Spleen (tissue), 11 donors: ENCODE data around the gene TARBP1. TPM values are rescaled to one million over a fixed set of nuclear protein-coding genes. Genes with fewer than 3 reads are reported as not detected.
A peak's percentile ranks its signal among the peaks of the same experiment; 100 is the strongest.

Experiments
- DNase-seq: peaks from one replicate; pipeline ENCODE4 v3.0.0-alpha.2; 2020
- H3K27ac ChIP-seq, 8 donors: fragments of 200-600 bp; sonication (generic) in 7 of 8; 1 replicate in 4 of 8; 2 replicates in 4 of 8; pipeline versions ENCODE4 v1.5.0 to v1.8.0; 2016 to 2021; ENCODE audit warnings: inconsistent platforms in 4 of 8, mild to moderate bottlenecking in 4 of 8, moderate library complexity in 1 of 8
- H3K27me3 ChIP-seq, 7 donors: fragments of 200-600 bp; sonication (generic) in 6 of 7; replicated peaks in 1 of 7; 1 replicate in 4 of 7; 2 replicates in 3 of 7; pipeline versions ENCODE4 v1.5.0 to v1.8.0; 2016 to 2021; ENCODE audit warnings: inconsistent platforms in 3 of 7, mild to moderate bottlenecking in 1 of 7
- H3K36me3 ChIP-seq, 6 donors: fragments of 200-600 bp; sonication (generic) in 5 of 6; 1 replicate in 4 of 6; 2 replicates in 2 of 6; pipeline versions ENCODE4 v1.5.0 to v1.8.0; 2016 to 2021; ENCODE audit warnings: inconsistent platforms in 2 of 6
- H3K4me1 ChIP-seq, 6 donors: fragments of 200-600 bp; sonication (generic) in 5 of 6; 1 replicate in 3 of 6; 2 replicates in 3 of 6; pipeline versions ENCODE4 v1.5.0 to v1.8.0; 2016 to 2021; ENCODE audit warnings: inconsistent platforms in 3 of 6
- H3K4me3 ChIP-seq, 8 donors: fragments of 200-600 bp; sonication (generic) in 7 of 8; 1 replicate in 4 of 8; 2 replicates in 4 of 8; pipeline versions ENCODE4 v1.5.0 to v1.8.0; 2016 to 2021; ENCODE audit warnings: inconsistent platforms in 4 of 8, mild to moderate bottlenecking in 4 of 8, moderate library complexity in 2 of 8
- H3K9me3 ChIP-seq, 8 donors: fragments of 200-600 bp; sonication (generic) in 7 of 8; 1 replicate in 4 of 8; 2 replicates in 4 of 8; pipeline versions ENCODE4 v1.5.0 to v1.8.0; 2016 to 2021; ENCODE audit warnings: inconsistent platforms in 4 of 8
- CTCF ChIP-seq, 11 experiments: fragments of 200-600 bp in 7 of 11; fragments of 450-650 bp in 4 of 11; sonication (generic) in 4 of 11; IDR thresholded peaks in 8 of 11; conservative IDR thresholded peaks in 3 of 11; 1 replicate in 7 of 11; 2 replicates in 4 of 11; pipeline versions ENCODE4 v1.4.0 to v1.8.0; 2016 to 2021; ENCODE audit warnings: antibody characterized with exemption in 11 of 11, inconsistent platforms in 4 of 11, mild to moderate bottlenecking in 1 of 11
- POLR2A ChIP-seq, 3 donors: fragments of 450-650 bp; IDR thresholded peaks; one replicate each; pipeline ENCODE4 v1.5.1; 2017; ENCODE audit warnings: antibody characterized with exemption in 3 of 3, mild to moderate bottlenecking in 1 of 3
- POLR2AphosphoS5 ChIP-seq, 3 donors: sonication (generic); formaldehyde crosslinking; IDR thresholded peaks; one replicate each; pipeline ENCODE4 v1.5.1; 2017; ENCODE audit warnings: antibody characterized with exemption in 3 of 3
- WGBS, 5 donors: extraction: QIAGEN DNeasy Blood & Tissue Kit in 3 of 5; methylation state at CpG; one replicate each; pipeline versions ENCODE4 v1.1.5 to v1.1.7; 2013 to 2018; 5-methylcytosine and 5-hydroxymethylcytosine counted together
- intact Hi-C: fragments of 100-400 bp; cut with DNase I; formaldehyde crosslinking; loops from one replicate; pipeline ENCODE4 v1.15.0; 2023; ENCODE audit warnings: low total_unique reads
- polyA plus RNA-seq, 3 donors: library from polyadenylated mRNA; stranded (reverse); fragments of 200-250 nt; gene quantifications; one replicate each; pipeline ENCODE4 v1.2.1, GENCODE V29; 2013
- total RNA-seq, 7 donors: library from RNA; depleted of rRNA in 3 of 7; stranded (reverse); fragments of >200 nt in 3 of 7; fragmentation: NEBNext Ultra II Directional in 4 of 7; extraction: Animal tissue kit (Norgen Biotek cat#: 25700) in 4 of 7; gene quantifications; one replicate each; pipeline versions ENCODE4 v1.1.0 to v1.2.1, GENCODE V29; 2016 to 2021
- donor health status: healthy with polysubstance abuse.
- donor health status: DM: no; HTN: no; CAD: no; lungs with moderate emphysema.
- donor health status: DM: no; HTN: no; CAD: no.
- donor health status: Bipolar disorder and iron deficiency.
- donor health status: healthy.
- donor health status: DM: no; HTN: no; CAD: no.
- donor health status: DM: yes; HTN: yes; CAD: no.

Gene TARBP1
- total and polyA plus RNA-seq, 10 donors = 27.1 to 99.7 (median 40.3) TPM

- DNase-seq = peak; percentile 13
- Histone ChIP-seq H3K27ac (peak overlapping the region in 1 of 8 donors; percentile 11), H3K4me1 (peaks cover 5 to 32% (median 26%) of the 10 kb centered on the region in 6 donors), H3K9me3 (no peaks in the 10 kb centered on the region), H3K4me3 (no peak overlapping the region), H3K27me3 (no peaks in the 10 kb centered on the region), H3K36me3 (no peaks in the 10 kb centered on the region)
- TF ChIP-seq POLR2AphosphoS5 (IDR thresholded peaks at IDR 0.05) = no peak
- TF ChIP-seq POLR2A (IDR thresholded peaks at IDR 0.05) = no peak
- TF ChIP-seq CTCF (IDR thresholded peaks at IDR 0.05 in 8 of 11, conservative IDR thresholded peaks at IDR 0.05 in 3 of 11) = no peak
- 79 to 91% (median 89%) methylated on average over 11 of the region's 11 CpGs for WGBS, 5 donors
- intact Hi-C loops = no loop called here
These were observed 10.2 kb upstream of the TARBP1 start for GRCh38 chr1:234489007-234489697.

GRCh38 chr1:234488054-234489006, 9.4 kb upstream of the TARBP1 start:
- TF ChIP-seq CTCF (IDR thresholded peaks at IDR 0.05 in 8 of 11, conservative IDR thresholded peaks at IDR 0.05 in 3 of 11) (no peak), POLR2AphosphoS5 (IDR thresholded peaks at IDR 0.05) (no peak), POLR2A (IDR thresholded peaks at IDR 0.05) (no peak)
- H3K27ac ChIP-seq = peak overlapping the region in 3 of 8 donors; percentile 3 to 12 (median 11)
- intact Hi-C loops = no loop called here
- no peak overlapping the region for H3K4me3 ChIP-seq
- DNase-seq = peak; percentile 33
- H3K4me1 ChIP-seq = peaks cover 5 to 32% (median 26%) of the 10 kb centered on the region in 6 donors
- H3K36me3 ChIP-seq = no peaks in the 10 kb centered on the region
- H3K27me3 ChIP-seq = peaks cover 0 to 5% (median 0%) of the 10 kb centered on the region in 7 donors
- no peaks in the 10 kb centered on the region for H3K9me3 ChIP-seq
- 63 to 70% (median 66%) methylated on average over 9 of the region's 9 CpGs for WGBS, 5 donors

GRCh38 chr1:234486858-234487840, 8.2 kb upstream of the TARBP1 start:
- H3K27ac ChIP-seq = peak overlapping the region in 4 of 8 donors; percentile 3 to 43 (median 19)
- no peaks in the 10 kb centered on the region for H3K36me3 ChIP-seq
- WGBS, 5 donors = 45 to 58% (median 53%) methylated on average over 12 of the region's 12 CpGs
- H3K27me3 ChIP-seq = peaks cover 0 to 7% (median 0%) of the 10 kb centered on the region in 7 donors
- H3K4me3 ChIP-seq = no peak overlapping the region
- DNase-seq = peak; percentile 37
- intact Hi-C loops = no loop called here
- peaks cover 5 to 32% (median 26%) of the 10 kb centered on the region in 6 donors for H3K4me1 ChIP-seq
- H3K9me3 ChIP-seq = no peaks in the 10 kb centered on the region
- no peak for TF ChIP-seq POLR2A (IDR thresholded peaks at IDR 0.05)
- TF ChIP-seq POLR2AphosphoS5 (IDR thresholded peaks at IDR 0.05) = no peak
- peak in 7 of 11 experiments; percentile 20 to 52 (median 39) for TF ChIP-seq CTCF (IDR thresholded peaks at IDR 0.05 in 8 of 11, conservative IDR thresholded peaks at IDR 0.05 in 3 of 11)
